Measurements from ENCODE around the gene AFMID.
"Not testable (repeated sequence)": the region's sequence is repeated elsewhere in the genome, so short reads cannot be mapped to it uniquely, and the experiment has no call there.

Gene AFMID

DNA sequence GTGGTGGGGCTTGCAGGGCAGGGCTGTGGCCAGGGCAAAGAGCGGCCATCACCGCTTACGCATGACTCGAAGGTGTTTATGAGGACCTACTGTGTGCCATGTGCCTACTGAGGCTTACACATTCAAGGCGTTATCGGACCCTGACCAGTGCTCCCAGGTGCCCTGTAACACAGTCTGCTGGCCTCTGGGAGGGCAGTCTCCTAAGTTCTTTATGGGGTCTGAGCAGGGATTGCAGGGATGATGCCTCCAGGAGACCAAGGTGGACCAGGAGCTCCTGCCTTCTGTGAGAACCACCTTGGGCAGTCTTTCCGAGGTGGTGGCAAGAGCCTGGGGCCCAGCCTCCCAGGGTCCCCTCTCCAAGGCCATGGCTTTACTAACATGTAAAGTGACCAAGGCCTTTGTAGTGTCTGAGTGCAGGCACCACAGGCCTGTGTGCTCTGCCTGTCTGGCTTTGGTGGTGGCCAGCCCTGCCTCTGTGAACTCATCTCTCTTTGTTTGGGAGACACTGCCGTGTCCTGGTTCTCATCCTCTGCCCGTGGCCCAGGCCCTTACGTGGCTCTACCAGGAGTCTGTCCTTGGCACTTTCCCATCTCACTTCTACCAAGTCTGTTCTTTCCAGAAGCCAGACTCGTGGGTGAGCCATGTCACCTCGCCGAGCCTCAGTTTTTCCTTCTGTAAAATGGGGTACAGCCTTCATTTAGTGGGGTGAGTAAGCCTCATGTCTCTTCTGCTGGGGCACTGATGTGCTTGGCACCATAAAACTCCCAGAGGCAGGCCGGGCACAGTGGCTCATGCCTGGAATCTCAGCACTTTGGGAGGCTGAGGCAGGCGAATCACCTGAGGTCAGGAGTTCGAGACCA is 22.2 kb upstream of the AFMID start:
- DNase-seq (ENCODE audit: low read depth): no peak
- TF ChIP-seq, protein P1, sequence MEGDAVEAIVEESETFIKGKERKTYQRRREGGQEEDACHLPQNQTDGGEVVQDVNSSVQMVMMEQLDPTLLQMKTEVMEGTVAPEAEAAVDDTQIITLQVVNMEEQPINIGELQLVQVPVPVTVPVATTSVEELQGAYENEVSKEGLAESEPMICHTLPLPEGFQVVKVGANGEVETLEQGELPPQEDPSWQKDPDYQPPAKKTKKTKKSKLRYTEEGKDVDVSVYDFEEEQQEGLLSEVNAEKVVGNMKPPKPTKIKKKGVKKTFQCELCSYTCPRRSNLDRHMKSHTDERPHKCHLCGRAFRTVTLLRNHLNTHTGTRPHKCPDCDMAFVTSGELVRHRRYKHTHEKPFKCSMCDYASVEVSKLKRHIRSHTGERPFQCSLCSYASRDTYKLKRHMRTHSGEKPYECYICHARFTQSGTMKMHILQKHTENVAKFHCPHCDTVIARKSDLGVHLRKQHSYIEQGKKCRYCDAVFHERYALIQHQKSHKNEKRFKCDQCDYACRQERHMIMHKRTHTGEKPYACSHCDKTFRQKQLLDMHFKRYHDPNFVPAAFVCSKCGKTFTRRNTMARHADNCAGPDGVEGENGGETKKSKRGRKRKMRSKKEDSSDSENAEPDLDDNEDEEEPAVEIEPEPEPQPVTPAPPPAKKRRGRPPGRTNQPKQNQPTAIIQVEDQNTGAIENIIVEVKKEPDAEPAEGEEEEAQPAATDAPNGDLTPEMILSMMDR (conservative IDR thresholded peaks at IDR 0.05; ENCODE audit: low read length): no peak

DNA sequence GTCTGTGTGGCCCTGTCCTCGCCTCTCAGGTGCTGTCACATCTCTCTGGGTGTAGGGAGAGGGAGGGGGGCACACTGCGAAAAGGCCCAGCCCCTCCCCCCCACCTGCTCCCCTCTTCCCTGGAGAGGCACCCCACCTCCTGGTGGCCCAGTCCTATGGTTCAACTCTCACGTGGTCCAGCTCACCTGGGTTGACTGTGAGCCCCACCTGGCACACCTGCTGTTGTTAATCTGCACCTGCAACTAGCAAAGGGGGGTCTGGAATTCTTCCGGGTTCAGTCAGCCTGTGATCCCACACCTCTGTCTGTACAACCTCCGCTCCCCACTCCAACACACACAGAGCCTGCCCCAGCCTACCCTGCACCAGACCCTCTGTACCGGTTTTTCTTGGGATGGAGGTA is 20.7 kb upstream of the AFMID start:
- TF ChIP-seq, protein P1 (conservative IDR thresholded peaks at IDR 0.05; ENCODE audit: low read length): no peak
- no peak overlapping the region for H3K4me3 ChIP-seq (ENCODE audit: low read length)
- no peak for DNase-seq (ENCODE audit: low read depth)

More for the DNA sequence above, 22.2 kb upstream of the AFMID start:
- H3K4me3 ChIP-seq (ENCODE audit: low read length): no peak overlapping the region

DNA sequence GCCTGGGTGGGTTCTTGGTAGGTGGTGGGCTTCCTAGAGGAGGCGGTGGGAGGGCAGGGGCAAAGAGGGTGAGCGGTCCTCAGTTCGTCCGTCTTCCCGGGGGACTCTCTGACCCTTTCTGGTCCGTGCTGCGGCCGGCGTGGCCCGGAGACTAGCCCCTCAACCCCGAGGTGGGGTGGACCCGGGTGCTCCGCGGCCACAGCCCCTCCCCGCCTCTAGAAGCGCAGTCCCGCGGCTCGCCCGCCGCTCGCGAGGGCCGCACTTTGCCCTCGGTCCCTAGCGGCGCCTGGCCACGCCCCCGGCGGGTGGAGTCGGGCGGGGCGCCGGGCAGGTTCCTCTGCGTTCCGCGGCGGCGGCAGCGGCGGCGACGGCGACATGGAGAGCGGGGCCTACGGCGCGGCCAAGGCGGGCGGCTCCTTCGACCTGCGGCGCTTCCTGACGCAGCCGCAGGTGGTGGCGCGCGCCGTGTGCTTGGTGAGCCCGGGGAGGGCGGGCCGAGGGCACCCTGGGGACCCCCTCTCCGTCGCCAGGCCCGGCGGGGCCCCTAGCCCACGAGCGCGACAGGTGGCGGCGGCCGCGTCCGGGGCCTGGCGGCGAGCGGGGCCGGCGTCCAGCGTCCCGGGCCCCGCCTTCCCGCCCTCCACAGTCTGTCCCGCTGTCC is 18.8 kb upstream of the AFMID start, which contains the start of gene SYNGR2:
Gene SYNGR2, plus strand, starts transcription at position 340 of the 661 bp plus-strand sequence. Its CDS starts 36 bp downstream, at position 376.
- TF ChIP-seq, protein P1 (conservative IDR thresholded peaks at IDR 0.05; ENCODE audit: low read length): no peak
- peak within 1 kb of the TSS; percentile 55 for H3K4me3 ChIP-seq (ENCODE audit: low read length)
- peak; percentile 42 for DNase-seq (ENCODE audit: low read depth)

DNA sequence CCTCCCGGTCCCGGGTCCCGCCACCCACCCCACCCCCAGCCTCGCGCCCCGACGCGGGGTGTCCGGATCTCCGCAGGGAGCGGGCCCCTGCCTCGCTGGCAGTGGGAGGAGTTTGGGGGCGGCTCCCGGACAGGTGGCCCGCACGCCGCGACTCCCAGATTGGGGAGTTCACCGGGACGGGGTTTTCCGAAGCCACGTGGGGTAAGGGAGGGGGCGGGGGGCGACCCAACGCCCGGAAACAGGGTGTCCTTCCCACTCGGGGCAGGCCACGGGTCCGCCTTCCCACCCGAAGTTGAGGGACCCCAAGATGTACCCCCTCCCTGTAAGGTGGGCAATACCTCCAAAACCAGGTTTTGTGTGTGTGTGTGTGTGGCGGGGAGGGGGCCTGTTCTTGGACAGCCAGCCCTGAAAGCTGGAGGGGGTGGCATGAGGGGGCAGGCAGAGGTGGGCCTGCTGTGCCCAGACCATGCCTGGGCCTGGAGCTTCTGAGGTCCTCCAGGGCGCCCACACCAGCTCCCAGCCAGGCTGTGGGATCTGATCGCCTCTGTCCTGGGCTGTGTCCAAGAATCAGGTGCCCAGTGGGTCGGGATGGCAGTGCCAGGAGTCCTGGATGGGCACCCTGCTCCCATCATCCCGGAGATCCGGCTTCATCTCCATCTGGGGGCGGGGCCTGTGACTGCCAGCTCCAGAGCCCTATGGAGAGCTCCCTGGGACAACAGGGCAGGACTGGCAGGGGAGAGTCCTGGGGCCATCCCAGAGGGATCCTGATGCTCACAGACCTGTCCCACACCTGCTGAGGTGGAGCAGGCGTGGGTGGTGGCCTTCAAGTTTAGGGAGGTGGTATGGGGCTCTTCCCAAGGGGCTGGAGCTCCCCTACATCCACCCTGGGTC is 18.0 kb upstream of the AFMID start:
- DNase-seq (ENCODE audit: low read depth): peak; percentile 33
- peak overlapping the region; percentile 55 for H3K4me3 ChIP-seq (ENCODE audit: low read length)
- TF ChIP-seq, protein P1 (conservative IDR thresholded peaks at IDR 0.05; ENCODE audit: low read length): no peak

DNA sequence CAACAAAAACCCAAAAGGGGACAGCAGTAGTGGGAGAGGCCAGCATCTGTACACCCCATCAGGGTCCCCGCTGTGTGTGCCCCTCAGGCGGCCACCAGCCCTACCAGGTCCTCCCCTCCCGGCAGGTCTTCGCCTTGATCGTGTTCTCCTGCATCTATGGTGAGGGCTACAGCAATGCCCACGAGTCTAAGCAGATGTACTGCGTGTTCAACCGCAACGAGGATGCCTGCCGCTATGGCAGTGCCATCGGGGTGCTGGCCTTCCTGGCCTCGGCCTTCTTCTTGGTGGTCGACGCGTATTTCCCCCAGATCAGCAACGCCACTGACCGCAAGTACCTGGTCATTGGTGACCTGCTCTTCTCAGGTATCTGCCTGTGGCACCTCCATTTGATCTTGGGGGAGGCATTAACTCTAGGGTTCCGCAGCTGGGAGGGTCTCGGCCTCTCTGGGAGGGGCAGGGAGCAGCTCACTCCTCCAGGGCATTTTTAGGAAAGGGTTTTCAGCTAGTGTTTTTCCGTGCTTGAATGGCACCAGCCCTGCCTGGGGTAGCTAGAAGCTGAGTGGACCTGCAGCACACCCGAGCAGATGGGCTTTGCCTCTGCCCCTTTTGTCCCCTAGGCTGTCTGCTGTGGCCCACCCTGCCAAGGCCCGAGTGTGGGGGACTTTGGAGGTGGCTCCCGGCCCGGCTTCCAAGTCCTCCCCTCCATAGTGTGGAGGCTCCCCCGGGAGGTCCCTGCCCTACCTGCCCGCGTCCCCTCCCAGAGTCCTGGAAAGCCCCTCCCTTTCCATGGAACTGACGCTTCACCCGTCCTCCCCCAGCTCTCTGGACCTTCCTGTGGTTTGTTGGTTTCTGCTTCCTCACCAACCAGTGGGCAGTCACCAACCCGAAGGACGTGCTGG is 16.2 kb upstream of the AFMID start:
- no peak overlapping the region for H3K4me3 ChIP-seq (ENCODE audit: low read length)
- DNase-seq (ENCODE audit: low read depth): no peak
- TF ChIP-seq, protein P1 (conservative IDR thresholded peaks at IDR 0.05; ENCODE audit: low read length): no peak

DNA sequence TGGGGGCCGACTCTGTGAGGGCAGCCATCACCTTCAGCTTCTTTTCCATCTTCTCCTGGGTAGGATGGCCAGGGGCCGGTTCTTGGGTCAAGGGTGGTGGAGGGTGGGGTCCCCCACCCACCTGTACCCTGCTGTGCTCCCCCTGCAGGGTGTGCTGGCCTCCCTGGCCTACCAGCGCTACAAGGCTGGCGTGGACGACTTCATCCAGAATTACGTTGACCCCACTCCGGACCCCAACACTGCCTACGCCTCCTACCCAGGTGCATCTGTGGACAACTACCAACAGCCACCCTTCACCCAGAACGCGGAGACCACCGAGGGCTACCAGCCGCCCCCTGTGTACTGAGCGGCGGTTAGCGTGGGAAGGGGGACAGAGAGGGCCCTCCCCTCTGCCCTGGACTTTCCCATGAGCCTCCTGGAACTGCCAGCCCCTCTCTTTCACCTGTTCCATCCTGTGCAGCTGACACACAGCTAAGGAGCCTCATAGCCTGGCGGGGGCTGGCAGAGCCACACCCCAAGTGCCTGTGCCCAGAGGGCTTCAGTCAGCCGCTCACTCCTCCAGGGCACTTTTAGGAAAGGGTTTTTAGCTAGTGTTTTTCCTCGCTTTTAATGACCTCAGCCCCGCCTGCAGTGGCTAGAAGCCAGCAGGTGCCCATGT is 15.4 kb upstream of the AFMID start:
- H3K4me3 ChIP-seq (ENCODE audit: low read length); DNase-seq (ENCODE audit: low read depth): not testable (repeated sequence)
